Inferior parietal cortex (tissue), 1 donor: ENCODE measurements around the gene PIK3R4.

Experiments
- DNase-seq: peaks from one replicate; pipeline ENCODE4 v3.0.0-alpha.2; 2016; ENCODE audit errors: extremely low spot score

Gene PIK3R4

GRCh38 chr3:130688697-130689470, 57.7 kb downstream of the PIK3R4 start:
- no peak for DNase-seq

GRCh38 chr3:130688015-130688688, 58.5 kb downstream of the PIK3R4 start:
- DNase-seq = no peak

- DNase-seq = no peak
Measured at GRCh38 chr3:130687327-130687726, 59.3 kb downstream of the PIK3R4 start.

- no peak for DNase-seq
Measured at GRCh38 chr3:130686833-130687232, 59.8 kb downstream of the PIK3R4 start.

GRCh38 chr3:130682131-130682530, 64.5 kb downstream of the PIK3R4 start:
- DNase-seq = no peak

- no peak for DNase-seq
Measured at GRCh38 chr3:130679218-130679617, 67.4 kb downstream of the PIK3R4 start.

- no peak for DNase-seq
Measured at GRCh38 chr3:130677343-130677742, 69.3 kb downstream of the PIK3R4 start.

- no peak for DNase-seq
Measured at GRCh38 chr3:130671545-130672312, 74.9 kb downstream of the PIK3R4 start.

- DNase-seq = no peak
Measured at GRCh38 chr3:130669740-130670139, 76.9 kb downstream of the PIK3R4 start.

- no peak for DNase-seq
Measured at GRCh38 chr3:130663092-130663491, 83.5 kb downstream of the PIK3R4 start.

- DNase-seq = no peak
Measured at GRCh38 chr3:130662501-130662996, 84.1 kb downstream of the PIK3R4 start.

GRCh38 chr3:130661140-130661891, 85.3 kb downstream of the PIK3R4 start:
- no peak for DNase-seq

GRCh38 chr3:130659911-130660310, 86.7 kb downstream of the PIK3R4 start:
- DNase-seq = no peak

GRCh38 chr3:130658678-130659077, 88.0 kb downstream of the PIK3R4 start:
- DNase-seq = no peak

GRCh38 chr3:130656627-130657026, 90.0 kb downstream of the PIK3R4 start:
- no peak for DNase-seq

GRCh38 chr3:130654921-130655320, 91.7 kb downstream of the PIK3R4 start:
- no peak for DNase-seq

- DNase-seq = no peak
Measured at GRCh38 chr3:130654091-130654490, 92.5 kb downstream of the PIK3R4 start.

- DNase-seq = no peak
Measured at GRCh38 chr3:130649061-130649654, 97.5 kb downstream of the PIK3R4 start.

- no peak for DNase-seq
Measured at GRCh38 chr3:130648293-130648692, 98.3 kb downstream of the PIK3R4 start.

GRCh38 chr3:130645261-130645660, 101.4 kb downstream of the PIK3R4 start:
- no peak for DNase-seq

- DNase-seq = no peak
Measured at GRCh38 chr3:130644628-130645253, 101.9 kb downstream of the PIK3R4 start.
